ENCODE measurements around the gene RFC2. TPM values are rescaled to one million over a fixed set of nuclear protein-coding genes. Genes with fewer than 3 reads are reported as not detected.
"Not testable (repeated sequence)": the region's sequence is repeated elsewhere in the genome, so short reads cannot be mapped to it uniquely, and the experiment has no call there.

The RFC2 gene
- total RNA-seq, 4 donors from 2014 or later = 4.9 to 31.4 (median 19.2) TPM

DNA sequence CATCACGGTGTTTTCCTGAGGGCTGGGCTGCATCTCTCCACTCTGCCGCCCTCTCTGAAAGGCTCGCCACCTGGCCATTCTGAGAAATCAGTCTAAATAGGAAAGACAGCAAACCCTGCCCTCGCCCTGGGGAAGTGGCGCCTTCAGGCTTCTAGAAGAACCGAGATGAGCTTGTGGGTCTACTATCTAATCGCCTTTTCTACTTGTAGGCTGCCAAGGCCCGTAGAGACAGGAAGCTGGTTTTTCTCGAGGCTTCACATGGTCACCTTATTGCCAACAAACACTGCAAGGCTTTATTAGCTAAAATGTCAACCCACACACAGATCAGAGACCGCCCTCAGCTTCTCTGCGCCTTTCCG lies 23.0 kb downstream of the RFC2 start:
- no peak for DNase-seq
- no peaks in the 10 kb centered on the region for H3K36me3 ChIP-seq
- intact Hi-C loops (cut with DNase I; ENCODE audit: low total_unique reads) = no loop called here
- H3K9me3 ChIP-seq = no peaks in the 10 kb centered on the region
- no peak overlapping the region for H3K4me3 ChIP-seq
- no peaks in the 10 kb centered on the region for H3K27me3 ChIP-seq
- H3K4me1 ChIP-seq = no peaks in the 10 kb centered on the region
- H3K27ac ChIP-seq = no peak overlapping the region
- TF ChIP-seq, protein P1, sequence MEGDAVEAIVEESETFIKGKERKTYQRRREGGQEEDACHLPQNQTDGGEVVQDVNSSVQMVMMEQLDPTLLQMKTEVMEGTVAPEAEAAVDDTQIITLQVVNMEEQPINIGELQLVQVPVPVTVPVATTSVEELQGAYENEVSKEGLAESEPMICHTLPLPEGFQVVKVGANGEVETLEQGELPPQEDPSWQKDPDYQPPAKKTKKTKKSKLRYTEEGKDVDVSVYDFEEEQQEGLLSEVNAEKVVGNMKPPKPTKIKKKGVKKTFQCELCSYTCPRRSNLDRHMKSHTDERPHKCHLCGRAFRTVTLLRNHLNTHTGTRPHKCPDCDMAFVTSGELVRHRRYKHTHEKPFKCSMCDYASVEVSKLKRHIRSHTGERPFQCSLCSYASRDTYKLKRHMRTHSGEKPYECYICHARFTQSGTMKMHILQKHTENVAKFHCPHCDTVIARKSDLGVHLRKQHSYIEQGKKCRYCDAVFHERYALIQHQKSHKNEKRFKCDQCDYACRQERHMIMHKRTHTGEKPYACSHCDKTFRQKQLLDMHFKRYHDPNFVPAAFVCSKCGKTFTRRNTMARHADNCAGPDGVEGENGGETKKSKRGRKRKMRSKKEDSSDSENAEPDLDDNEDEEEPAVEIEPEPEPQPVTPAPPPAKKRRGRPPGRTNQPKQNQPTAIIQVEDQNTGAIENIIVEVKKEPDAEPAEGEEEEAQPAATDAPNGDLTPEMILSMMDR (IDR thresholded peaks at IDR 0.05) = no peak
- TF ChIP-seq POLR2A (IDR thresholded peaks at IDR 0.05) = no peak

DNA sequence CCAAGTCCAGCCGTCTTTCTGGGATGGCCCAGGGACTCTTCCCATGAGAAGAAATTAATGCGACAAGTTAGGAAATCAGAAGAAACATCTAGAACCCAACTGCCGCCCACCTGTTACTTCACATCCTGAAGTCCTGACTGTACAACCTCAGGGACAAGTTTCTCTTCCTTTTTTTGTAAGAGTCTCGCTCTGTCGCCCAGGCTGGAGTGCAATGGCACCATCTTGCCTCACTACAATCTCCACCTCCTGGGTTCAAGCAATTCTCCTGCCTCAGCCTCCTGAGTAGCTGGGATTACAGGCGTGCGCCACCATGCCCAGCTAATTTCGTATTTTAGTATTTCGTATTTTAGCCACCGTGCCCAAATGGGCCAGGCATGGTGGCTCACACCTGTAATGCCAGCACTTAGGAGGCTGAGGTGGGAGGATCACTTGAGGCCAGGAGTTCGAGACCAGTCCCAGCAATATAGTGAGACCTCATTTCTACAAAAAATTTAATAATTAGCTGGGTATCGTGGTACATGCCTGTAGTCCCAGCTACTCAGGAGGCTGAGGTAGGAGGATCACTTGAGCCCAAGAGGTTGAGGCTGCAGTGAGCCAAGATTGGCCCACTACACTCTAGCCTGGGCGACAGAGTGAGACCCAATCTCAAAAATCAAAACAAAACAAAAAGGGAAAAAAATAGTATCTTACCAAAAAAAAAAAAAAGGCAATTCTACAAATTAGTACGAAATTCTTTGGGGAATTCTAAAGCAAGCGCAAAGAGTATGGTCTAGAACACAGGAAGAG lies 23.6 kb downstream of the RFC2 start:
- Histone ChIP-seq H3K4me3 (no peak overlapping the region), H3K4me1 (no peaks in the 10 kb centered on the region), H3K27ac (no peak overlapping the region), H3K27me3 (no peaks in the 10 kb centered on the region), H3K36me3 (no peaks in the 10 kb centered on the region), H3K9me3 (no peaks in the 10 kb centered on the region)
- intact Hi-C loops (cut with DNase I; ENCODE audit: low total_unique reads) = no loop called here
- TF ChIP-seq, protein P1 (IDR thresholded peaks at IDR 0.05) = no peak
- TF ChIP-seq POLR2A (IDR thresholded peaks at IDR 0.05) = no peak
- DNase-seq = no peak

DNA sequence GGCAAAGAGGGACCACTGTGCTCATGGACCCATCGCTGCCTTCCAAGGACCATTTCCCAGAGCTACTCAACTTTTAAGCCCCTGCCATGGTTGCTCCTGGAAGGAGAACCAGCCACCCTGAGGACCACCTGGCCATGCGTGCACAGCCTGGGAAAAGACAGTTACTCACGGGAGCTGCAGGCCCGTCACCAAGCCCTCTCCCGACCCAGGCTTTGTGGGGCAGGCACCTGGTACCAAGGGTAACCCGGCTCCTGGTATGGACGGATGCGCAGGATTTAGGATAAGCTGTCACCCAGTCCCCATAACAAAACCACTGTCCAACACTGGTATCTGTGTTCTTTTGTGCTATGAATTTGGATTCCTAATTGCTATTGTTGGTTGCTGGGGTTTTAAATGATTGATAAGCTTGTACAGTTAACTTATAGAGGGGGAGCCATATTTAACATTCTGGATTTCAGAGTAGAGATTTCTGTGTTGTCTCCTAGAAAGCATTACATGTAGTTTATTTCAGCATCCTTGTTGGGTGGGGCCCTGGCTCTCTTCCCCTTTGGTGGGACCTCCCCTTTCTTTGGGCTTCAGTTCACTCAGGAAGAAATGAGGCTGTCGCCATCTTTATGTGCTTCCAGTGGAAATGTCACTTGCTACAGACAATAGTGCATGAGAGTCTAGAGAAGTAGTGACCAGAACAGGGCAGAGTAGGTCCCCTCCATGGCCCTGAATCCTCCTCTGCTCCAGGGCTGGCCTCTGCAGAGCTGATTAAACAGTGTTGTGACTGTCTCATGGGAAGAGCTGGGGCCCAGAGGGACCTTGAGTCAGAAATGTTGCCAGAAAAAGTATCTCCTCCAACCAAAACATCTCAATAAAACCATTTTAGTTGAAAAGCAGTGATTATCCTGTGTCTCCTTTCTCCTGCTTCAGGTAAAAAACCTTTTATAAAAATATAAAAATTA lies 25.0 kb downstream of the RFC2 start:
- TF ChIP-seq POLR2A (IDR thresholded peaks at IDR 0.05) = no peak
- TF ChIP-seq, protein P1 (IDR thresholded peaks at IDR 0.05) = no peak
- Histone ChIP-seq H3K36me3 (no peaks in the 10 kb centered on the region), H3K9me3 (no peaks in the 10 kb centered on the region), H3K27ac (no peak overlapping the region), H3K4me1 (no peaks in the 10 kb centered on the region), H3K4me3 (no peak overlapping the region), H3K27me3 (no peaks in the 10 kb centered on the region)
- intact Hi-C loops (cut with DNase I; ENCODE audit: low total_unique reads) = no loop called here
- DNase-seq = no peak

DNA sequence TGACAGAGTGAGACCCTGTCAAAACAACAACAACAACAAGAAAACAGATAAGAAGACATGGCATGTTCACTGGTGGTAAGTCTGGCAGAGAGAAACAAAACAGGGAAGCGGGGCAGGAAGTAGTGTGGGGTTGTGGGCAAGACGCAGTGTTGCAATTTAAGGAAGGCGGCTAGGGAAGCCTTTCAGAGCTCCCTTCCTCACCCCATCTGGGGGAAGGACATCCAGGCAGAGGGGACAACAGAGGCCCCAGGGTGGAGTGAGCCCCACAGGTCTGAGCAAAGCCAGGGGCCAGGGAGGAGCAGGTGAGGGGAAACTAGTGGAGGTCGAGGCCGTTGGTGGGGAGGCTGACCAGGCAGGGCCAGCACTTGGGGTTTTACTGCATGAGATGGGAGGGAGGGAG lies 27.6 kb downstream of the RFC2 start:
- H3K27ac ChIP-seq = no peak overlapping the region
- H3K27me3 ChIP-seq = no peaks in the 10 kb centered on the region
- no peaks in the 10 kb centered on the region for H3K9me3 ChIP-seq
- DNase-seq = no peak
- H3K36me3 ChIP-seq = no peaks in the 10 kb centered on the region
- no peaks in the 10 kb centered on the region for H3K4me1 ChIP-seq
- H3K4me3 ChIP-seq = no peak overlapping the region
- intact Hi-C loops (cut with DNase I; ENCODE audit: low total_unique reads) = no loop called here
- TF ChIP-seq POLR2A (IDR thresholded peaks at IDR 0.05) = no peak
- TF ChIP-seq, protein P1 (IDR thresholded peaks at IDR 0.05) = no peak

DNA sequence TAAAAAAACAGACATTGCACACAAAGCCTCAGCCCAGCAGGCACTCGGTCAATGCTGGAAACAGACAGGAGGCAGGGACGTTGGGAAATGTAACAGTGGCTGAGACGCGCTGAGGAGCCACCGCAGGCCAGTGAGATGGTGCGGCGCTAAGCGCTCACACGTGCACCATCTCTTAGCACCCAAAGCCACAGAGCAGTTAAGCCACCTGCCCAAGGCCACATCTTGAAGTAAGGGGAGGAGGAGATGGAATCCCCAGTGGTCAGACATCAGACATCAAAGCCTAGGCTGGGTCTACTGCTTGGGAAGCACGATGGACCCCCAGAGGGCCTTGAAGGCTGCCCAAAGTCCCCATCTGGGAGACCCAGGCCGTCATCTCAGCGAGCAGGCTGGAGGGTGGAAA lies 28.8 kb downstream of the RFC2 start:
- Histone ChIP-seq H3K36me3 (no peaks in the 10 kb centered on the region), H3K4me1 (no peaks in the 10 kb centered on the region), H3K27me3 (no peaks in the 10 kb centered on the region), H3K4me3 (no peak overlapping the region), H3K9me3 (no peaks in the 10 kb centered on the region), H3K27ac (no peak overlapping the region)
- intact Hi-C loops (cut with DNase I; ENCODE audit: low total_unique reads) = no loop called here
- TF ChIP-seq, protein P1 (IDR thresholded peaks at IDR 0.05) = no peak
- no peak for TF ChIP-seq POLR2A (IDR thresholded peaks at IDR 0.05)
- DNase-seq = no peak

DNA sequence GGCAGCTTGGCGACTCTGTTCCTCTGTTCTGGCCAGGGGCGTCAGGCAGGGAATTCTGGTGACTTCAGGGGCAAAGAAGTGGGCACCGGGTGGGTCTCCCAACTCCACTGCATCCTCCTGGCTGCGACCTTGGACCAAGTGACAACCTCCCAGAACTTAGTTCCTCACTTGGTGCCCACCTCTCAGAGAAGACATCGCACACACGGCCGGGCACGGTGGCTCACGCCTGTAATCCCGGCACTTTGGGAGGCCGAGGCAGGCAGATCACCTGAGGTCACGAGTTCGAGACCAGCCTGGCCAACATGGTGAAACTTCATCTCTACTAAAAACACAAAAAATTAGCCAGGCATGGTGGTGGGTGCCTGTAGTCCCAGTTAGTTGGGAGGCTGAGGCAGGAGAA lies 29.3 kb downstream of the RFC2 start:
- DNase-seq; H3K27me3 ChIP-seq; H3K4me1 ChIP-seq; H3K4me3 ChIP-seq; intact Hi-C loops (cut with DNase I; ENCODE audit: low total_unique reads); H3K36me3 ChIP-seq; H3K9me3 ChIP-seq; H3K27ac ChIP-seq: not testable (repeated sequence)
